Bone marrow (tissue), 2 donors: ENCODE results near the gene REV1.
"Not testable (repeated sequence)": the region's sequence is repeated elsewhere in the genome, so short reads cannot be mapped to it uniquely, and the experiment has no call there.

Experiments used
- DNase-seq, 2 donors: peaks; one replicate each; lab custom pipeline; 2025; lab: John Stamatoyannopoulos, UW

The REV1 gene

GRCh38 chr2:99485824-99486223 lies 4.0 kb downstream of the REV1 start:
- no peak for DNase-seq

- DNase-seq, result no peak
These were observed 4.4 kb downstream of the REV1 start for GRCh38 chr2:99485411-99485810.

- no peak for DNase-seq
These were observed 5.6 kb downstream of the REV1 start for GRCh38 chr2:99484205-99484604.

- no peak for DNase-seq
These were observed 7.9 kb downstream of the REV1 start for GRCh38 chr2:99481941-99482340.

GRCh38 chr2:99481527-99481926 lies 8.3 kb downstream of the REV1 start:
- DNase-seq, result no peak

GRCh38 chr2:99480390-99480789 lies 9.4 kb downstream of the REV1 start:
- no peak for DNase-seq

- DNase-seq, result no peak
These were observed 11.2 kb downstream of the REV1 start for GRCh38 chr2:99478632-99479031.

GRCh38 chr2:99477054-99477453 lies 12.8 kb downstream of the REV1 start:
- no peak for DNase-seq

- no peak for DNase-seq
These were observed 13.2 kb downstream of the REV1 start for GRCh38 chr2:99476629-99477028.

GRCh38 chr2:99475095-99475494 lies 14.7 kb downstream of the REV1 start:
- DNase-seq, result not testable (repeated sequence)

- DNase-seq, result no peak
These were observed 16.2 kb downstream of the REV1 start for GRCh38 chr2:99473518-99474083.

GRCh38 chr2:99472600-99472960 lies 17.2 kb downstream of the REV1 start:
- DNase-seq, result no peak

GRCh38 chr2:99471654-99472599 lies 17.9 kb downstream of the REV1 start:
- DNase-seq, result no peak

GRCh38 chr2:99470957-99471356 lies 18.9 kb downstream of the REV1 start:
- no peak for DNase-seq

GRCh38 chr2:99470459-99470858 lies 19.4 kb downstream of the REV1 start:
- not testable (repeated sequence) for DNase-seq

GRCh38 chr2:99469394-99469793 lies 20.4 kb downstream of the REV1 start:
- no peak for DNase-seq

- DNase-seq, result no peak
These were observed 21.7 kb downstream of the REV1 start for GRCh38 chr2:99468155-99468554.

- DNase-seq, result no peak
These were observed 22.4 kb downstream of the REV1 start for GRCh38 chr2:99467390-99467789.

- DNase-seq, result no peak
These were observed 27.9 kb downstream of the REV1 start for GRCh38 chr2:99461828-99462483.

- no peak for DNase-seq
These were observed 31.3 kb downstream of the REV1 start for GRCh38 chr2:99458529-99458928.

- no peak for DNase-seq
These were observed 38.1 kb downstream of the REV1 start for GRCh38 chr2:99451686-99452085.

- DNase-seq, result no peak
These were observed 38.5 kb downstream of the REV1 start for GRCh38 chr2:99451280-99451679.

- DNase-seq, result no peak
These were observed 39.6 kb downstream of the REV1 start for GRCh38 chr2:99450199-99450598.
